ENCODE results near the gene FADS2.

- no peak for TF ChIP-seq CTCF (IDR thresholded peaks at IDR 0.05; ENCODE audit: low read length)
- no peak for TF ChIP-seq EZH2 (optimal IDR thresholded peaks at IDR 0.05; ENCODE audit: low read depth, low read length)
Measured at GRCh38 chr11:61834278-61835048, 6.4 kb downstream of the FADS2 start.
